Measurements from ENCODE around the gene BACE2.

The BACE2 gene

DNA sequence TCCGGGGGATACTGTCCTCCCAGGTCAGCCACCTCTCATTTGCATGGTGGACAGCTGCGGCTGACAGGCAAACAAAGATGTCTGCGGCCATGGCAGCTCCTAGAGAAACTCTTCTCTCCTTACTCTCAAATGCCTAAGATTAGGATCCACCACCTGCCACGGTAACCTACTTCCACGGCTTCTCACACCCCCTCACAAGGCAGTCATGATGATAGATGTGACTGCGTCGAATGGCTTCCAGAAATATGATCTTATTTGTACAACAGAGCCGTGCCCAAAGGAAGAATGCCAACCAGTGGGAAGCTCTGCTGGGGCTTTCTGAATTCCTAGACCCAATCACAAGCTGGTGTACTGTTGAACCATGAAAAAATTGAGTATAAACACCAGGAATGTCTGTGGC lies 73.4 kb downstream of the BACE2 start:
- Histone ChIP-seq H3K36me3 (ENCODE audit: control insufficient read depth in 2 of 2, insufficient read depth in 1 of 2, low read length in 2 of 2) (peaks cover 10 to 21% of the 10 kb centered on the region in 2 experiments; a peak in 2 of 3 replicates), H3K4me3 (ENCODE audit: low read depth, low read length) (no peak overlapping the region), H3K9me3 (ENCODE audit: control insufficient read depth, insufficient read depth, low read depth, low read length) (no peaks in the 10 kb centered on the region), H3K4me1 (ENCODE audit: control insufficient read depth, insufficient read depth, low read length) (no peaks in the 10 kb centered on the region), H3K27ac (ENCODE audit: extremely low read depth, low read depth, low read length) (no peak overlapping the region)
- ChIA-PET POLR2A (interaction anchor here (0.6 kb wide), 1 partner anchor 72 kb away, joined by 3 read pairs; no protein-coding TSS in a partner anchor), CTCF (no interaction called here)
- TF ChIP-seq OSR2 (tag by site-specific recombination; IDR thresholded peaks at IDR 0.05) (no peak), ZNF266 (tag by site-specific recombination; IDR thresholded peaks at IDR 0.05; ENCODE audit: low read depth) (no peak), ZNF394 (tag by site-specific recombination; IDR thresholded peaks at IDR 0.05; ENCODE audit: borderline replicate concordance) (no peak), ZNF660 (tag by site-specific recombination; IDR thresholded peaks at IDR 0.05) (no peak), MZF1 (tag by site-specific recombination; IDR thresholded peaks at IDR 0.05; ENCODE audit: borderline replicate concordance) (no peak), ZBTB8A (tag by site-specific recombination; IDR thresholded peaks at IDR 0.05) (no peak), ZNF19 (tag by site-specific recombination; IDR thresholded peaks at IDR 0.05; ENCODE audit: low read depth) (no peak), ZSCAN16 (tag by site-specific recombination; IDR thresholded peaks at IDR 0.05) (no peak), ZXDB (tag by site-specific recombination; IDR thresholded peaks at IDR 0.05) (no peak), ZNF214 (tag by site-specific recombination; IDR thresholded peaks at IDR 0.05; ENCODE audit: borderline replicate concordance) (no peak), ZNF548 (tag by site-specific recombination; IDR thresholded peaks at IDR 0.05) (no peak), ZNF621 (tag by site-specific recombination; IDR thresholded peaks at IDR 0.05) (no peak), ZNF654 (tag by site-specific recombination; IDR thresholded peaks at IDR 0.05; ENCODE audit: low read depth) (no peak)
- TF ChIP-seq, protein P1, sequence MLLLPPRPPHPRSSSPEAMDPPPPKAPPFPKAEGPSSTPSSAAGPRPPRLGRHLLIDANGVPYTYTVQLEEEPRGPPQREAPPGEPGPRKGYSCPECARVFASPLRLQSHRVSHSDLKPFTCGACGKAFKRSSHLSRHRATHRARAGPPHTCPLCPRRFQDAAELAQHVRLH (tag by site-specific recombination; IDR thresholded peaks at IDR 0.05): no peak
- TF ChIP-seq, protein P2, sequence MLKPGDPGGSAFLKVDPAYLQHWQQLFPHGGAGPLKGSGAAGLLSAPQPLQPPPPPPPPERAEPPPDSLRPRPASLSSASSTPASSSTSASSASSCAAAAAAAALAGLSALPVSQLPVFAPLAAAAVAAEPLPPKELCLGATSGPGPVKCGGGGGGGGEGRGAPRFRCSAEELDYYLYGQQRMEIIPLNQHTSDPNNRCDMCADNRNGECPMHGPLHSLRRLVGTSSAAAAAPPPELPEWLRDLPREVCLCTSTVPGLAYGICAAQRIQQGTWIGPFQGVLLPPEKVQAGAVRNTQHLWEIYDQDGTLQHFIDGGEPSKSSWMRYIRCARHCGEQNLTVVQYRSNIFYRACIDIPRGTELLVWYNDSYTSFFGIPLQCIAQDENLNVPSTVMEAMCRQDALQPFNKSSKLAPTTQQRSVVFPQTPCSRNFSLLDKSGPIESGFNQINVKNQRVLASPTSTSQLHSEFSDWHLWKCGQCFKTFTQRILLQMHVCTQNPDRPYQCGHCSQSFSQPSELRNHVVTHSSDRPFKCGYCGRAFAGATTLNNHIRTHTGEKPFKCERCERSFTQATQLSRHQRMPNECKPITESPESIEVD (tag by site-specific recombination; IDR thresholded peaks at IDR 0.05): no peak
- TF ChIP-seq, protein P3, sequence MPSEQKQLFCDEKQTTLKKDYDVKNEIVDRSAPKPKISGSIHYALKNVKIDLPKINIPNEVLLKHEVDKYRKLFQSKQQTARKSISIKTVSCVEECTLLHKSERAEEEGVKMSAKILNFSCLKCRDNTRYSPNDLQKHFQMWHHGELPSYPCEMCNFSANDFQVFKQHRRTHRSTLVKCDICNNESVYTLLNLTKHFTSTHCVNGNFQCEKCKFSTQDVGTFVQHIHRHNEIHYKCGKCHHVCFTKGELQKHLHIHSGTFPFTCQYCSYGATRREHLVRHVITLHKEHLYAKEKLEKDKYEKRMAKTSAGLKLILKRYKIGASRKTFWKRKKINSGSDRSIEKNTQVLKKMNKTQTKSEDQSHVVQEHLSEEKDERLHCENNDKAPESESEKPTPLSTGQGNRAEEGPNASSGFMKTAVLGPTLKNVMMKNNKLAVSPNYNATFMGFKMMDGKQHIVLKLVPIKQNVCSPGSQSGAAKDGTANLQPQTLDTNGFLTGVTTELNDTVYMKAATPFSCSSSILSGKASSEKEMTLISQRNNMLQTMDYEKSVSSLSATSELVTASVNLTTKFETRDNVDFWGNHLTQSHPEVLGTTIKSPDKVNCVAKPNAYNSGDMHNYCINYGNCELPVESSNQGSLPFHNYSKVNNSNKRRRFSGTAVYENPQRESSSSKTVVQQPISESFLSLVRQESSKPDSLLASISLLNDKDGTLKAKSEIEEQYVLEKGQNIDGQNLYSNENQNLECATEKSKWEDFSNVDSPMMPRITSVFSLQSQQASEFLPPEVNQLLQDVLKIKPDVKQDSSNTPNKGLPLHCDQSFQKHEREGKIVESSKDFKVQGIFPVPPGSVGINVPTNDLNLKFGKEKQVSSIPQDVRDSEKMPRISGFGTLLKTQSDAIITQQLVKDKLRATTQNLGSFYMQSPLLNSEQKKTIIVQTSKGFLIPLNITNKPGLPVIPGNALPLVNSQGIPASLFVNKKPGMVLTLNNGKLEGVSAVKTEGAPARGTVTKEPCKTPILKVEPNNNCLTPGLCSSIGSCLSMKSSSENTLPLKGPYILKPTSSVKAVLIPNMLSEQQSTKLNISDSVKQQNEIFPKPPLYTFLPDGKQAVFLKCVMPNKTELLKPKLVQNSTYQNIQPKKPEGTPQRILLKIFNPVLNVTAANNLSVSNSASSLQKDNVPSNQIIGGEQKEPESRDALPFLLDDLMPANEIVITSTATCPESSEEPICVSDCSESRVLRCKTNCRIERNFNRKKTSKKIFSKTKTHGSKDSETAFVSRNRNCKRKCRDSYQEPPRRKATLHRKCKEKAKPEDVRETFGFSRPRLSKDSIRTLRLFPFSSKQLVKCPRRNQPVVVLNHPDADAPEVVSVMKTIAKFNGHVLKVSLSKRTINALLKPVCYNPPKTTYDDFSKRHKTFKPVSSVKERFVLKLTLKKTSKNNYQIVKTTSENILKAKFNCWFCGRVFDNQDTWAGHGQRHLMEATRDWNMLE (tag by site-specific recombination; conservative IDR thresholded peaks at IDR 0.05; ENCODE audit: low read depth): no peak

DNA sequence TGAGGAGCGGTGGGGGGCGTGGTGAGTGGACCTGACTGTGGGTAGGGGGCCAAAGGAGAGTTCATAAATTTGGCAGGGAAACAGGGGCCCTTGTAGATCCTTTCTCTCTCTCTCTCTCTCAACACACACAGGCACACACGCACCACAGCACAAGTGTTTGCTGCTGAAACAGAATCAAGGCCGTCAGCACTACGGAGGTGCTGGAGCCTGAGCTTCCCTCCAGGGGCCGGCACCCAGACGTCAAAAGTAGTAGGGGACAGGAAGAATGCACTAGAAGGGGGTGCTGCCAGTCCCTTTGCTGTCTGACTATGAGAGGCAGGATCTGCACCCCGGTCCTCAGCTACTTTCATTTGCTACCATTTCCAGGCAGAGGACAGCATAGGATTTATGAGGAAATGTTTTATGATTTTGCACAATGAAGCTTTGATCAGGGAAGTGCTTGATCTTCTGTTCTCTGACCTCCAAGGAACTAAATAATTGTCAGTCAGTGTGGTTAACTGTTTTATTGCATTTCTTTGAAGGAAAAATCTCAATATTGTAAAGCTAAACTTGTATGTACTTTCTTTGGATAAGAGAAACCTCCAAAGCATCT lies 74.4 kb downstream of the BACE2 start:
- POLR2A ChIA-PET: no interaction called here
- CTCF ChIA-PET: no interaction called here
- peaks cover 10 to 21% of the 10 kb centered on the region in 2 experiments; a peak in 2 of 3 replicates for H3K36me3 ChIP-seq (ENCODE audit: control insufficient read depth in 2 of 2, insufficient read depth in 1 of 2, low read length in 2 of 2)
- TF ChIP-seq ZNF169 (tag by site-specific recombination; IDR thresholded peaks at IDR 0.05): no peak
- no peak for TF ChIP-seq ZNF660 (tag by site-specific recombination; IDR thresholded peaks at IDR 0.05)
- no peak for TF ChIP-seq ZFP37 (tag by site-specific recombination; IDR thresholded peaks at IDR 0.05)
- no peak for TF ChIP-seq ZNF2 (tag by site-specific recombination; IDR thresholded peaks at IDR 0.05)
- TF ChIP-seq, protein P4, sequence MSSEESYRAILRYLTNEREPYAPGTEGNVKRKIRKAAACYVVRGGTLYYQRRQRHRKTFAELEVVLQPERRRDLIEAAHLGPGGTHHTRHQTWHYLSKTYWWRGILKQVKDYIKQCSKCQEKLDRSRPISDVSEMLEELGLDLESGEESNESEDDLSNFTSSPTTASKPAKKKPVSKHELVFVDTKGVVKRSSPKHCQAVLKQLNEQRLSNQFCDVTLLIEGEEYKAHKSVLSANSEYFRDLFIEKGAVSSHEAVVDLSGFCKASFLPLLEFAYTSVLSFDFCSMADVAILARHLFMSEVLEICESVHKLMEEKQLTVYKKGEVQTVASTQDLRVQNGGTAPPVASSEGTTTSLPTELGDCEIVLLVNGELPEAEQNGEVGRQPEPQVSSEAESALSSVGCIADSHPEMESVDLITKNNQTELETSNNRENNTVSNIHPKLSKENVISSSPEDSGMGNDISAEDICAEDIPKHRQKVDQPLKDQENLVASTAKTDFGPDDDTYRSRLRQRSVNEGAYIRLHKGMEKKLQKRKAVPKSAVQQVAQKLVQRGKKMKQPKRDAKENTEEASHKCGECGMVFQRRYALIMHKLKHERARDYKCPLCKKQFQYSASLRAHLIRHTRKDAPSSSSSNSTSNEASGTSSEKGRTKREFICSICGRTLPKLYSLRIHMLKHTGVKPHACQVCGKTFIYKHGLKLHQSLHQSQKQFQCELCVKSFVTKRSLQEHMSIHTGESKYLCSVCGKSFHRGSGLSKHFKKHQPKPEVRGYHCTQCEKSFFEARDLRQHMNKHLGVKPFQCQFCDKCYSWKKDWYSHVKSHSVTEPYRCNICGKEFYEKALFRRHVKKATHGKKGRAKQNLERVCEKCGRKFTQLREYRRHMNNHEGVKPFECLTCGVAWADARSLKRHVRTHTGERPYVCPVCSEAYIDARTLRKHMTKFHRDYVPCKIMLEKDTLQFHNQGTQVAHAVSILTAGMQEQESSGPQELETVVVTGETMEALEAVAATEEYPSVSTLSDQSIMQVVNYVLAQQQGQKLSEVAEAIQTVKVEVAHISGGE (tag by site-specific recombination; conservative IDR thresholded peaks at IDR 0.05; ENCODE audit: low read depth): no peak
- no peak for TF ChIP-seq ZNF571 (tag by site-specific recombination; IDR thresholded peaks at IDR 0.05)
- no peak for TF ChIP-seq MZF1 (tag by site-specific recombination; IDR thresholded peaks at IDR 0.05; ENCODE audit: borderline replicate concordance)
- no peak for TF ChIP-seq REPIN1 (tag by site-specific recombination; IDR thresholded peaks at IDR 0.05; ENCODE audit: low read depth)
- TF ChIP-seq ZNF529 (tag by site-specific recombination; IDR thresholded peaks at IDR 0.05; ENCODE audit: insufficient replicate concordance): no peak
- TF ChIP-seq ZNF521 (tag by site-specific recombination; IDR thresholded peaks at IDR 0.05): no peak

More for the DNA sequence above, 74.4 kb downstream of the BACE2 start:
- H3K9me3 ChIP-seq (ENCODE audit: control insufficient read depth, insufficient read depth, low read depth, low read length): no peaks in the 10 kb centered on the region
- H3K4me1 ChIP-seq (ENCODE audit: control insufficient read depth, insufficient read depth, low read length): peaks cover 3% of the 10 kb centered on the region
- H3K4me3 ChIP-seq (ENCODE audit: low read depth, low read length): no peak overlapping the region
- H3K27ac ChIP-seq (ENCODE audit: extremely low read depth, low read depth, low read length): no peak overlapping the region
